ENCODE data around the gene RELN. TPM values are rescaled to one million over a fixed set of nuclear protein-coding genes. Genes with fewer than 3 reads are reported as not detected.
A peak's percentile ranks its signal among the peaks of the same experiment; 100 is the strongest.

RELN gene
- polyA plus RNA-seq, 1 donor = 2.1 TPM

GRCh38 chr7:103626776-103627175 lies 362.7 kb downstream of the RELN start:
- DNase-seq = no peak

GRCh38 chr7:103622274-103622673 lies 367.2 kb downstream of the RELN start:
- no peak for DNase-seq

GRCh38 chr7:103613655-103614642 lies 375.5 kb downstream of the RELN start:
- no peak for DNase-seq

GRCh38 chr7:103609778-103610177 lies 379.7 kb downstream of the RELN start:
- DNase-seq = no peak

GRCh38 chr7:103605640-103606039 lies 383.8 kb downstream of the RELN start:
- no peak for DNase-seq

- no peak for DNase-seq
These were observed 391.0 kb downstream of the RELN start for GRCh38 chr7:103598326-103598905.

GRCh38 chr7:103597606-103598005 lies 391.9 kb downstream of the RELN start:
- no peak for DNase-seq

- DNase-seq = no peak
These were observed 395.3 kb downstream of the RELN start for GRCh38 chr7:103594186-103594585.

GRCh38 chr7:103593691-103594090 lies 395.8 kb downstream of the RELN start:
- DNase-seq = no peak

GRCh38 chr7:103592844-103593243 lies 396.6 kb downstream of the RELN start:
- no peak for DNase-seq

GRCh38 chr7:103592187-103592586 lies 397.3 kb downstream of the RELN start:
- DNase-seq = no peak

- DNase-seq = no peak
These were observed 409.4 kb downstream of the RELN start for GRCh38 chr7:103580031-103580430.

- DNase-seq = no peak
These were observed 412.4 kb downstream of the RELN start for GRCh38 chr7:103577059-103577458.

- DNase-seq = peak; percentile 23
These were observed 412.8 kb downstream of the RELN start for GRCh38 chr7:103576641-103577040.

- DNase-seq = no peak
These were observed 414.9 kb downstream of the RELN start for GRCh38 chr7:103574576-103574975.

- no peak for DNase-seq
These were observed 415.9 kb downstream of the RELN start for GRCh38 chr7:103573479-103574058.

- DNase-seq = no peak
These were observed 417.9 kb downstream of the RELN start for GRCh38 chr7:103571586-103571985.

GRCh38 chr7:103569621-103570305 lies 419.7 kb downstream of the RELN start:
- DNase-seq = no peak

GRCh38 chr7:103564416-103564815 lies 425.0 kb downstream of the RELN start:
- DNase-seq = no peak

GRCh38 chr7:103560136-103560535 lies 429.3 kb downstream of the RELN start:
- no peak for DNase-seq

- no peak for DNase-seq
These were observed 438.4 kb downstream of the RELN start for GRCh38 chr7:103551016-103551415.

- DNase-seq = no peak
These were observed 439.7 kb downstream of the RELN start for GRCh38 chr7:103549786-103550185.
